ENCODE results near the gene CEP55. TPM values are rescaled to one million over a fixed set of nuclear protein-coding genes. Genes with fewer than 3 reads are reported as not detected.

Gene CEP55
- polyA plus RNA-seq, 4 donors: 0.27 to 21.7 (median 3.2) TPM

- FAIRE-seq (no peak), DNase-seq (no peak)
- Histone ChIP-seq H3K9me3 (ENCODE audit: control insufficient read depth in 2 of 2, insufficient read depth in 1 of 2, low read depth in 1 of 2, low read length in 1 of 2) (peaks cover 0 to 6% of the 10 kb centered on the region in 2 donors), H3K27me3 (ENCODE audit: control insufficient read depth in 3 of 3, insufficient read depth in 3 of 3, low read length in 3 of 3) (no peaks in the 10 kb centered on the region), H3K4me3 (ENCODE audit: low read depth in 1 of 3, low read length in 3 of 3) (no peak overlapping the region), H3K4me1 (ENCODE audit: control insufficient read depth in 3 of 3, insufficient read depth in 2 of 3, low read depth in 1 of 3, low read length in 2 of 3) (peaks cover 0 to 30% (median 7%) of the 10 kb centered on the region in 3 donors), H3K27ac (ENCODE audit: low read depth in 1 of 3, low read length in 2 of 3) (peak overlapping the region in 1 of 3 donors; percentile 4), H3K36me3 (ENCODE audit: control insufficient read depth in 3 of 3, insufficient read depth in 2 of 3, low read depth in 1 of 3, low read length in 3 of 3) (peaks cover 0 to 18% (median 0%) of the 10 kb centered on the region in 3 donors)
- WGBS, 3 donors: 77 to 84% (median 83%) methylated on average over 7 of the region's 7 CpGs
These were observed 22.5 kb upstream of the CEP55 start for GRCh38 chr10:93473804-93474472.

GRCh38 chr10:93475227-93475626, 21.2 kb upstream of the CEP55 start:
- WGBS, 3 donors: 24 to 54% (median 41%) methylated on average over 2 of the region's 2 CpGs
- H3K27ac ChIP-seq (ENCODE audit: low read depth in 1 of 3, low read length in 2 of 3): peak overlapping the region in 2 of 3 donors; percentile 4 to 60
- peaks cover 0 to 10% (median 0%) of the 10 kb centered on the region in 3 donors for H3K36me3 ChIP-seq (ENCODE audit: control insufficient read depth in 3 of 3, insufficient read depth in 2 of 3, low read depth in 1 of 3, low read length in 3 of 3)
- H3K9me3 ChIP-seq (ENCODE audit: control insufficient read depth in 2 of 2, insufficient read depth in 1 of 2, low read depth in 1 of 2, low read length in 1 of 2): peaks cover 0 to 5% of the 10 kb centered on the region in 2 donors
- H3K4me3 ChIP-seq (ENCODE audit: low read depth in 1 of 3, low read length in 3 of 3): no peak overlapping the region
- H3K27me3 ChIP-seq (ENCODE audit: control insufficient read depth in 3 of 3, insufficient read depth in 3 of 3, low read length in 3 of 3): no peaks in the 10 kb centered on the region
- FAIRE-seq (no peak), DNase-seq (no peak)
- peaks cover 0 to 30% (median 8%) of the 10 kb centered on the region in 3 donors for H3K4me1 ChIP-seq (ENCODE audit: control insufficient read depth in 3 of 3, insufficient read depth in 2 of 3, low read depth in 1 of 3, low read length in 2 of 3)

- Histone ChIP-seq H3K36me3 (ENCODE audit: control insufficient read depth in 3 of 3, insufficient read depth in 2 of 3, low read depth in 1 of 3, low read length in 3 of 3) (peaks cover 0 to 10% (median 0%) of the 10 kb centered on the region in 3 donors), H3K4me1 (ENCODE audit: control insufficient read depth in 3 of 3, insufficient read depth in 2 of 3, low read depth in 1 of 3, low read length in 2 of 3) (peaks cover 0 to 30% (median 8%) of the 10 kb centered on the region in 3 donors), H3K4me3 (ENCODE audit: low read depth in 1 of 3, low read length in 3 of 3) (no peak overlapping the region), H3K27me3 (ENCODE audit: control insufficient read depth in 3 of 3, insufficient read depth in 3 of 3, low read length in 3 of 3) (no peaks in the 10 kb centered on the region), H3K27ac (ENCODE audit: low read depth in 1 of 3, low read length in 2 of 3) (peak overlapping the region in 1 of 3 donors; percentile 60), H3K9me3 (ENCODE audit: control insufficient read depth in 2 of 2, insufficient read depth in 1 of 2, low read depth in 1 of 2, low read length in 1 of 2) (no peaks in the 10 kb centered on the region)
- DNase-seq (peak; percentile 33 to 63), FAIRE-seq (no peak)
- 14 to 42% (median 33%) methylated on average over 2 of the region's 2 CpGs for WGBS, 3 donors
These were observed 20.5 kb upstream of the CEP55 start for GRCh38 chr10:93475871-93476270.

- DNase-seq (no peak), FAIRE-seq (no peak)
- Histone ChIP-seq H3K4me1 (ENCODE audit: control insufficient read depth in 3 of 3, insufficient read depth in 2 of 3, low read depth in 1 of 3, low read length in 2 of 3) (peaks cover 0 to 30% (median 8%) of the 10 kb centered on the region in 3 donors), H3K27ac (ENCODE audit: low read depth in 1 of 3, low read length in 2 of 3) (no peak overlapping the region), H3K9me3 (ENCODE audit: control insufficient read depth in 2 of 2, insufficient read depth in 1 of 2, low read depth in 1 of 2, low read length in 1 of 2) (no peaks in the 10 kb centered on the region), H3K27me3 (ENCODE audit: control insufficient read depth in 3 of 3, insufficient read depth in 3 of 3, low read length in 3 of 3) (no peaks in the 10 kb centered on the region), H3K36me3 (ENCODE audit: control insufficient read depth in 3 of 3, insufficient read depth in 2 of 3, low read depth in 1 of 3, low read length in 3 of 3) (peaks cover 0 to 10% (median 0%) of the 10 kb centered on the region in 3 donors), H3K4me3 (ENCODE audit: low read depth in 1 of 3, low read length in 3 of 3) (no peak overlapping the region)
- 89 to 98% (median 97%) methylated on average over 2 of the region's 2 CpGs for WGBS, 3 donors
These were observed 19.7 kb upstream of the CEP55 start for GRCh38 chr10:93476756-93477155.

- H3K27me3 ChIP-seq (ENCODE audit: control insufficient read depth in 3 of 3, insufficient read depth in 3 of 3, low read length in 3 of 3): no peaks in the 10 kb centered on the region
- peaks cover 0 to 22% (median 8%) of the 10 kb centered on the region in 3 donors for H3K4me1 ChIP-seq (ENCODE audit: control insufficient read depth in 3 of 3, insufficient read depth in 2 of 3, low read depth in 1 of 3, low read length in 2 of 3)
- H3K9me3 ChIP-seq (ENCODE audit: control insufficient read depth in 2 of 2, insufficient read depth in 1 of 2, low read depth in 1 of 2, low read length in 1 of 2): no peaks in the 10 kb centered on the region
- WGBS, 3 donors: 78 to 84% (median 83%) methylated on average over 6 of the region's 6 CpGs
- no peak overlapping the region for H3K27ac ChIP-seq (ENCODE audit: low read depth in 1 of 3, low read length in 2 of 3)
- H3K4me3 ChIP-seq (ENCODE audit: low read depth in 1 of 3, low read length in 3 of 3): no peak overlapping the region
- H3K36me3 ChIP-seq (ENCODE audit: control insufficient read depth in 3 of 3, insufficient read depth in 2 of 3, low read depth in 1 of 3, low read length in 3 of 3): peaks cover 0 to 5% (median 0%) of the 10 kb centered on the region in 3 donors
- DNase-seq (no peak), FAIRE-seq (no peak)
These were observed 17.5 kb upstream of the CEP55 start for GRCh38 chr10:93478873-93479272.

GRCh38 chr10:93481637-93482144, 14.7 kb upstream of the CEP55 start:
- FAIRE-seq (no peak), DNase-seq (no peak)
- peaks cover 0 to 5% (median 0%) of the 10 kb centered on the region in 3 donors for H3K36me3 ChIP-seq (ENCODE audit: control insufficient read depth in 3 of 3, insufficient read depth in 2 of 3, low read depth in 1 of 3, low read length in 3 of 3)
- peak overlapping the region in 2 of 3 donors; percentile 69 to 73 for H3K4me3 ChIP-seq (ENCODE audit: low read depth in 1 of 3, low read length in 3 of 3)
- 18 to 23% (median 19%) methylated on average over 7 of the region's 7 CpGs for WGBS, 3 donors
- H3K9me3 ChIP-seq (ENCODE audit: control insufficient read depth in 2 of 2, insufficient read depth in 1 of 2, low read depth in 1 of 2, low read length in 1 of 2): no peaks in the 10 kb centered on the region
- H3K27ac ChIP-seq (ENCODE audit: low read depth in 1 of 3, low read length in 2 of 3): peak overlapping the region in 2 of 3 donors; percentile 85 to 92
- no peaks in the 10 kb centered on the region for H3K27me3 ChIP-seq (ENCODE audit: control insufficient read depth in 3 of 3, insufficient read depth in 3 of 3, low read length in 3 of 3)
- H3K4me1 ChIP-seq (ENCODE audit: control insufficient read depth in 3 of 3, insufficient read depth in 2 of 3, low read depth in 1 of 3, low read length in 2 of 3): peaks cover 0 to 9% (median 2%) of the 10 kb centered on the region in 3 donors

- Histone ChIP-seq H3K36me3 (ENCODE audit: control insufficient read depth in 3 of 3, insufficient read depth in 2 of 3, low read depth in 1 of 3, low read length in 3 of 3) (peaks cover 0 to 5% (median 0%) of the 10 kb centered on the region in 3 donors), H3K9me3 (ENCODE audit: control insufficient read depth in 2 of 2, insufficient read depth in 1 of 2, low read depth in 1 of 2, low read length in 1 of 2) (no peaks in the 10 kb centered on the region), H3K4me1 (ENCODE audit: control insufficient read depth in 3 of 3, insufficient read depth in 2 of 3, low read depth in 1 of 3, low read length in 2 of 3) (peaks cover 0 to 9% (median 2%) of the 10 kb centered on the region in 3 donors), H3K27me3 (ENCODE audit: control insufficient read depth in 3 of 3, insufficient read depth in 3 of 3, low read length in 3 of 3) (no peaks in the 10 kb centered on the region), H3K4me3 (ENCODE audit: low read depth in 1 of 3, low read length in 3 of 3) (peak within 1 kb of the TSS; percentile 36 to 73 (median 69)), H3K27ac (ENCODE audit: low read depth in 1 of 3, low read length in 2 of 3) (peak within 1 kb of the TSS in 2 of 3 donors; percentile 85 to 92)
- no peak for FAIRE-seq
- WGBS, 3 donors: 0 to 1% (median 1%) methylated on average over 27 of the region's 27 CpGs
- peak; percentile 80 to 85 for DNase-seq
These were observed 14.1 kb upstream of the CEP55 start, which contains the start of gene MYOF for GRCh38 chr10:93482145-93482834. Gene MYOF (minus strand): TSS chr10:93482334. CDS start chr10:93482194, 140 bp downstream.

- peaks cover 0 to 7% (median 0%) of the 10 kb centered on the region in 3 donors for H3K4me1 ChIP-seq (ENCODE audit: control insufficient read depth in 3 of 3, insufficient read depth in 2 of 3, low read depth in 1 of 3, low read length in 2 of 3)
- FAIRE-seq: no peak
- H3K4me3 ChIP-seq (ENCODE audit: low read depth in 1 of 3, low read length in 3 of 3): no peak overlapping the region
- no peak for DNase-seq
- no peaks in the 10 kb centered on the region for H3K36me3 ChIP-seq (ENCODE audit: control insufficient read depth in 3 of 3, insufficient read depth in 2 of 3, low read depth in 1 of 3, low read length in 3 of 3)
- 17 to 52% (median 43%) methylated on average over 1 of the region's 1 CpG for WGBS, 3 donors
- H3K9me3 ChIP-seq (ENCODE audit: control insufficient read depth in 2 of 2, insufficient read depth in 1 of 2, low read depth in 1 of 2, low read length in 1 of 2): no peaks in the 10 kb centered on the region
- H3K27ac ChIP-seq (ENCODE audit: low read depth in 1 of 3, low read length in 2 of 3): no peak overlapping the region
- peaks cover 0 to 2% (median 0%) of the 10 kb centered on the region in 3 donors for H3K27me3 ChIP-seq (ENCODE audit: control insufficient read depth in 3 of 3, insufficient read depth in 3 of 3, low read length in 3 of 3)
These were observed 10.7 kb upstream of the CEP55 start for GRCh38 chr10:93485690-93486089.
